Skeletal muscle satellite cell (primary cell): ENCODE results near the gene CYP4F2. TPM values are rescaled to one million over a fixed set of nuclear protein-coding genes. Genes with fewer than 3 reads are reported as not detected.
"Not testable (repeated sequence)": the region's sequence is repeated elsewhere in the genome, so short reads cannot be mapped to it uniquely, and the experiment has no call there.

ENCODE experiments used
- H3K27me3 ChIP-seq: 2 replicates; pipeline ENCODE4 v1.7.0; 2013; ENCODE audit warnings: low read length; ENCODE audit not compliant: control insufficient read depth, insufficient read depth
- H3K36me3 ChIP-seq: 2 replicates; pipeline ENCODE4 v1.7.0; 2013; ENCODE audit warnings: mild to moderate bottlenecking, control low read depth, low read length; ENCODE audit not compliant: insufficient read depth
- H3K4me1 ChIP-seq: 2 replicates; pipeline ENCODE4 v1.7.0; 2013; ENCODE audit warnings: low read length; ENCODE audit not compliant: control insufficient read depth, insufficient read depth
- H3K4me2 ChIP-seq: 2 replicates; pipeline ENCODE4 v1.7.0; 2013; ENCODE audit warnings: mild to moderate bottlenecking, low read length
- H3K4me3 ChIP-seq: 2 replicates; pipeline ENCODE4 v1.7.0; 2013; ENCODE audit warnings: low read length
- H3K9ac ChIP-seq: 2 replicates; pipeline ENCODE4 v1.7.0; 2013; ENCODE audit warnings: mild to moderate bottlenecking, low read depth, low read length, moderate library complexity
- H3K9me3 ChIP-seq: replicated peaks from 2 replicates; pipeline ENCODE4 v1.7.0; 2013; ENCODE audit warnings: mild to moderate bottlenecking, control low read depth, low read length
- small RNA-seq: library from RNA; depleted of rRNA; stranded (forward); fragments of <200 nt; gene quantifications from one replicate; pipeline ENCODE3, GENCODE V24; 2012

CYP4F2 gene

DNA sequence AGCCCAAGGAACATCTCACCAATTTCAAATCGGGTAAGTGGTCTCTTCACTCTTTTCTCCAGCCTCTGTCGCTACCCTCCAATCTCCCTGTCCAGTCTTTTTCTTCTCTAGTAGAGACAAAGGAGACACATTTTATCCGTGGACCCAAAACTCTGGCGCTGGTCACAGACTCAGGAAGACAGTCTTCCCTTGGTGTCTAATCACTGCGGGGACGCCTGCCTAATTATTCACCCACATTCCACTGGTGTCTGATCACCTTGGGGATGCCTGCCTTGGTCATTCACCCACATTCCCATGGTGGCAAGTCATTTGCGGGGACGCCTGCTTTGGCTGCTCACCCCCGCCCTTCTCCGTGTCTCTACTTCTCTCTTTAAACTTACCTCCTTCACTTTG lies 68.6 kb downstream of the CYP4F2 start:
- H3K4me2 ChIP-seq, result no peak overlapping the region
- no peaks in the 10 kb centered on the region for H3K9me3 ChIP-seq
- no peak overlapping the region for H3K4me3 ChIP-seq
- H3K36me3 ChIP-seq, result no peaks in the 10 kb centered on the region
- no peaks in the 10 kb centered on the region for H3K27me3 ChIP-seq
- H3K9ac ChIP-seq, result no peak overlapping the region
- H3K4me1 ChIP-seq, result no peaks in the 10 kb centered on the region

- H3K4me2 ChIP-seq, H3K9ac ChIP-seq, H3K27me3 ChIP-seq, H3K4me3 ChIP-seq, H3K36me3 ChIP-seq, H3K9me3 ChIP-seq, H3K4me1 ChIP-seq: not testable (repeated sequence)
Observed at GRCh38 chr19:15828611-15829305, 69.1 kb downstream of the CYP4F2 start.

DNA sequence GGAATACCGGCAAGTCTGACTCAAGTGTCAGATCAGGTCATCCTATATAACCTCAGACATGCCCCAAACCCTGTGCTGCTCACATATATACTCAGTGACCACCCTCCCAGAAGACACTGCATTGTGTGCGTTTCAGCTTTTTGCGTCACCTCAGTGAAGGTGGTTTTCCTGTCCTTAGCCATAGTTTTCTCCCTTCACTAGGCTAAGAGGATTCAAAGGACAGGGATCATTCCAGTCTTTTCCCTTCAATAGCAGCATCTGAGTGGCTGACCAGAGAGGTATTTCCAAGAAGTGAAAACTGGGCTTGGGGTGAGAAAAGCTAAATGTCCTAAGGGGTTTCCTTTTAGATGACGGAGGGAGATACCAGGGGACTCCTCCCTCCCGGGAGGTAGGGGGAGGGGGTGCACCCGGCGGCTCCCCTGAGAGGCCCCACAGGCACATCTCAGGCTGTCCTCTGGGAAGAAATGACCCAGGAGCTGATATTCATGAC lies 69.7 kb downstream of the CYP4F2 start:
- H3K4me3 ChIP-seq, result no peak overlapping the region
- no peaks in the 10 kb centered on the region for H3K27me3 ChIP-seq
- H3K9me3 ChIP-seq, result no peaks in the 10 kb centered on the region
- no peaks in the 10 kb centered on the region for H3K4me1 ChIP-seq
- no peak overlapping the region for H3K9ac ChIP-seq
- H3K36me3 ChIP-seq, result no peaks in the 10 kb centered on the region
- no peak overlapping the region for H3K4me2 ChIP-seq

Small RNA genes within 50 kb of the gene (small RNA-seq; reads per million reads assigned to genes)
- not detected for gene CYP4F36P
